HG03469 (cell line): ENCODE data around the gene NGF.

Source experiments
- ATAC-seq: cut with Tn5 transposase; IDR thresholded peaks from one replicate; pipeline ENCODE4 v1.9.1; 2021; ENCODE audit warnings: mild to moderate bottlenecking, moderate library complexity, moderate number of reproducible peaks; ENCODE audit not compliant: unreplicated experiment

The NGF gene

GRCh38 chr1:115240297-115240696, 97.8 kb downstream of the NGF start:
- ATAC-seq: no peak

GRCh38 chr1:115239426-115239825, 98.6 kb downstream of the NGF start:
- ATAC-seq: no peak

- no peak for ATAC-seq
Measured at GRCh38 chr1:115239148-115239422, 99.0 kb downstream of the NGF start.

GRCh38 chr1:115238336-115239147, 99.5 kb downstream of the NGF start:
- ATAC-seq: no peak

- no peak for ATAC-seq
Measured at GRCh38 chr1:115237507-115237906, 100.5 kb downstream of the NGF start.

- ATAC-seq: no peak
Measured at GRCh38 chr1:115237023-115237422, 101.0 kb downstream of the NGF start.
